Hypothalamus (tissue), 51 donors: ENCODE data around the gene BCL2.

Experiments used
- DNase-seq, 51 donors: peaks; one replicate each; lab custom pipeline; 2025; lab: John Stamatoyannopoulos, UW

The BCL2 gene

GRCh38 chr18:63099848-63100629, 219.5 kb downstream of the BCL2 start:
- no peak for DNase-seq

GRCh38 chr18:63099091-63099840, 220.3 kb downstream of the BCL2 start:
- DNase-seq: no peak

- no peak for DNase-seq
Measured at GRCh38 chr18:63098018-63098981, 221.3 kb downstream of the BCL2 start.

GRCh38 chr18:63097178-63097577, 222.4 kb downstream of the BCL2 start:
- DNase-seq: peak in 2 of 51 donors; percentile 1 to 3

- no peak for DNase-seq
Measured at GRCh38 chr18:63096327-63096874, 223.2 kb downstream of the BCL2 start.

GRCh38 chr18:63095768-63096167, 223.8 kb downstream of the BCL2 start:
- DNase-seq: no peak

- DNase-seq: no peak
Measured at GRCh38 chr18:63091671-63092364, 227.8 kb downstream of the BCL2 start.

GRCh38 chr18:63090334-63090733, 229.2 kb downstream of the BCL2 start:
- DNase-seq: no peak

- no peak for DNase-seq
Measured at GRCh38 chr18:63089041-63089440, 230.5 kb downstream of the BCL2 start.

DNA sequence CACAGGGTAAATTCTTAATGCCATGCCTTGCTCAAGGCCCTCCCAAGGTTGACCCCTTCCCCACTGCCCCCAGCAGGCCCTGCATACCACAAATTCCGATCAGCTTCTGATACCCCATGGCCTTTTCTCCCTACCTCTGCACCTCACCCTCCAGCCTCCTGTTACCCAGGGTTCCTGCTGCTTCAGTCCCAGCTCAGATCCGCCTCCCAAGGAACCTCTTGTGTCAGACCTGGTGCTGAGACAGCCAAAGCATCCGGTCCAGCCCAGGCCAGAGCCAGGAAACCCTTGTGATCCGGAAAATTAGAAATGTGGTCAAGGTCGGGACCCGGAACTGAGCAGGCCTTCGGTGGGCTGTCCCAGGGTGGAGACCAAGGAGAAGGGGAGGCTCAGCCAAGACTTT, 231.3 kb downstream of the BCL2 start:
- DNase-seq: no peak

DNA sequence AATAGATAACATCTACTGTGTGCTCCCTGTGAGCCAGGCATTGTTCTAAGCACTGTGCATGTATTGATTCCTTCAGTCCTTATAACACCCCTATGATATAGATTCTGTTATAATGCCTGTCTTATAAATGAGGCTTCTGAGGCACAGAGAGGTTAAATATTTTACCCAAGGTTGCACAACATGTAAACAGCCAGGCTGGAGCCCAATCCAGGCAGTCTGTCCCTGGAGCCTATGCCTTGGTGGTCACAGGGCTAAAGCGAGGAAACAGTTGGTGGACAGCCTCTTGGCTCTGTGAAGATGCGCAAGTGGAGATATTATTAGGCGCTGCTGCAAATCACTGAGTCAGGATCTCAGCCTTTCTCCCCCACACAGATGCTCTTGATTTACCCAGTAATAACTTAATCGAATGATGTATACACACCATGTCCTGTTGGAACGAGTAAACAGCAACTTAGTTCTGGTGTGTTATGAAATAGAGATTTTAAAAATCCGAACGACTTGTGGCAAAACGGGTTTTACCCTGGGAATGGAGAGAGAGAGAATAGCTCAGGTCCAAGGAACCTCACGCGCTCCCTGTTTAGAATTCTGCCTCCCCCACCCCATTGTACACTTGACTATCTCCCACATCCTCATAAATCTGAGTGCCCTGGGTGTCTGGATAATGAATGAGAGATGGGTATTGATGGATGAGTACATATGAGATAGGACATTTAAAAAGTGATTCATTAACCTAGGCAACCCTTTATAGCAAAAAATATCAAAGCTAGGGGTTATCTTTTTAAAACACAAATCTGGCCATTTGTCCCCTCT, 231.9 kb downstream of the BCL2 start:
- DNase-seq: no peak

DNA sequence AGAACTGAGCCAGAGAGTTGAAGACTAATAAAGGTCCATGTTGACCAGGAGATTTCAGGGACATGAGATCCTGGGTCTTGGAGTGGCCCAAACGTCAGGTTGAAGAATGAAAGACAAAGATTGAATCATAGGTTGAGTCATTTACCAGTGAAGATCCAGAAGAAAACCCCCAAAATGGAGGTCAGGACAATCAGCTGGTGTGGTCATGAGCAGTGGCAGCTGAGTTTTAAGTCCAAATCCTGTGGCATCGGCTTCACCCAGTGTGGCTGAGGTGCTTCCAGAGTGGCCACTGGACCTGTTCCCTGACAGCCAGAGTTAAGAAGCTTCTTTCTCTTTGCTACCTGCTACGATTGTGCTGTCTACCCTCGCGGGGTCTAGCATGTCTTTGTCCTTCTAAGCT, 234.0 kb downstream of the BCL2 start:
- DNase-seq: no peak

DNA sequence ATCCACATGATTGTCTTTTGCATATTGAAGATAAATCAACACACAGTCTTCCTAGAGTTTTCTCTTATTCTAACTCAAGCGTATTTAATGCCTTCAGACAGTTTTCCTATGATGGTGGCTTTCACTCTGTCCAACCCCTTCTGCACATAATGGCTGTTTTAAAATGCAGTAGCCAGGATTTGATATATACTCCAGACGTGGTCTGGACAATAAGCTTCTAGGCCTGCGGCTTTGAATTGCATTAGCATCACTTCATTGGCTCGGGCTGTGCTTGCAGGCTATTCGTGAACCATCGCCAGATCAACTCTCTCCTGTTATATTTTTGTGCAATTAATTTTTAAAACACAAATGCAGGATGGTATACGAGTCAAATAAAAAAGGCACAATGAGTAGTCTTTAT, 235.3 kb downstream of the BCL2 start:
- no peak for DNase-seq

DNA sequence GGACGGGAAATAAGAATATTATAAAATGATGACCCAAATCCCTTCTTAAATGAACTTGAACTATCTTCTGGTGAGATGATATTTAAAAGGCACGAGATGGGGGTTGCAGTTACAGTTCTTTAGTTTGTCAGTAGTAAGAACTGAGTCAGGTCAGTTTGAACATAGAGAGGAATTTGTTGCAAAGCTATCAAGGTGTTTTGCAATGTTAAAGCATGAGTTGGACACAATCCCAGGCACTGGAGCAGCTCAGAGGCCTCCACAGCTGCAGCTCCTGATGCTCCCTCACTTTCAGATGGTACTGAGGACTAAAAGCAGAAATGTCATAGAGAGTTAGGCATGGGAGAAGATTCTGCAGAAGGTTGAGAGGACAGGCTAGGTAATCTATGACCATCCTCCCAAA, 236.0 kb downstream of the BCL2 start:
- no peak for DNase-seq

DNA sequence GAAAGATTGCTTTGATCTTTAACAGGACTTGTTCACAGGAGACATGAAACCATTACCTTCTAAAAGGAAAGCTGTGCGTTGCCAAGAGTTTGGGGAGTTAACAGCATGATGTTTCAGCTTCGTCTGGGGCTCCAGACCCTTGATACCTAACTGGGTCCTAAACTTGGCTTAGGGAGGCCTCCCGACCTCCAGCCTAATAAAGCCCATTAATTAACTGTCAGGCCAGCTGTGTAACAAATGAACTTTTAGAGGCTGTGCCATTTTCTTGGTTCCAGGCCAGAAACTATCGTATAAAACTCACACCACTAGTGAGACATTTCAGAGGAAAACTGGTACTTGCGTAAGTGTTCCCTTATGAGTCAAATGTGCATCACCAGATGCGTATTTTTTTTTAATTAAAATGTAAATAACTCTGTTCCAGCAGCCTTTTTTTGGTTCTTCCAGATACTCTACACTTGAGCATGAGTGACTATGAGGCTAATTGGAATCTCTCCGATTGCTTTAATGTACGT, 236.5 kb downstream of the BCL2 start:
- no peak for DNase-seq

DNA sequence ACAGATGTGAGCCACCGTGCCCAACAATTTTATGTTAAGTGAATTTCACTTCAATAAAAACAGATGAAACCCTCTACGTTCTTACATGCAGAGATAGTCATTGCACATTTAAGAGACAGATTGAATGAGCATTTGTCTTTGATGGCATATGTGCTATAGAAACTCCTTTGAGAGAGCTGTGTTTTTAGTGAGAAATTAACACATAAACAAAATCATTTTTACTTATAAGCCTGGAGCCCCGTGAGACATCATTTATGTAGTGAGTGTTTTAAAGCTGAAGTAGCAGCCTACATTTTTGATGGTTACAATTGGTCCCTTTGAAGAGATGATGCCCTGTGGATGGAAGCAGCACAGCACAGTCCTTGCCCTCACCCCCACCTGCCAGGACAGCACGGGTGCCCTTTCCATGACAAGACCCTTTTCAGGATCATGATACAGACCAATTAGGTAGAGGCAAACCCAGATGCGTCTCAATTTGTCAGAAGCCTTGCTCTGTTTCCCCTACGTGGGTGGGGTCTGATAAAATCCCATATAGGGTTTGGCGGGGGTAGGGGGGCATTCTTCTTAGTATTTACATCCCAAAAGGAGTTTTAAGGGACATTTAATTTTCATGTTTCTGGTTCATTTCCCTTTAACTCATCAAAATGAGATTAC, 237.1 kb downstream of the BCL2 start:
- no peak for DNase-seq

GRCh38 chr18:63079114-63079513, 240.5 kb downstream of the BCL2 start:
- DNase-seq: no peak

GRCh38 chr18:63078471-63078870, 241.1 kb downstream of the BCL2 start:
- no peak for DNase-seq
